A549 (cell line): ENCODE results near the gene KLHL22. TPM values are rescaled to one million over a fixed set of nuclear protein-coding genes. Genes with fewer than 3 reads are reported as not detected.

ENCODE experiments used
- ATAC-seq, 2 experiments: fragments of 200-7000 bp in 1 of 2; fragments of >200 bp in 1 of 2; cut with Nextera tagmentation in 1 of 2; cut with Tn5 transposase in 1 of 2; 3 replicates each; pipeline versions ENCODE4 v1.8.0 to v1.9.1; 2018 to 2020; ENCODE audit warnings: mild to moderate bottlenecking in 1 of 2, moderate library complexity in 1 of 2
- CTCF ChIA-PET: fragments of 300-600 bp; sonication (Branson Sonifier 250); formaldehyde crosslinking; extraction: SDS; loops from one replicate; lab custom pipeline; 2021; ENCODE audit warnings: antibody characterized with exemption, inconsistent platforms; lab: Yijun Ruan, JAX
- POLR2A ChIA-PET: fragments of 350-600 bp; formaldehyde crosslinking; extraction: SDS; loops from one replicate; lab custom pipeline; 2021; ENCODE audit warnings: antibody characterized with exemption, inconsistent platforms; lab: Yijun Ruan, JAX
- DNase-seq, 2 experiments: peaks; one replicate each; pipeline versions ENCODE4 v3.0.0 to v3.0.0-alpha.2; 2011 to 2016; ENCODE audit warnings: low read depth in 1 of 2, low spot score in 1 of 2
- FAIRE-seq: peaks from 2 replicates; lab custom pipeline; 2011; peaks lifted over from hg19 to GRCh38; lab: Jason Lieb, UNC
- H3K27ac ChIP-seq, 2 experiments: fragments of >200 bp; sonication (Bioruptor Twin); formaldehyde crosslinking; 3 replicates each; pipeline ENCODE4 v1.5.1; 2016 to 2017
- H3K4me1 ChIP-seq: fragments of >200 bp; sonication (Bioruptor Twin); formaldehyde crosslinking; 3 replicates; pipeline ENCODE4 v1.6.1; 2016
- H3K4me2 ChIP-seq: fragments of >200 bp; sonication (Bioruptor Twin); formaldehyde crosslinking; 3 replicates; pipeline ENCODE4 v1.6.1; 2016
- H3K4me3 ChIP-seq: fragments of >200 bp; sonication (Bioruptor Twin); formaldehyde crosslinking; 3 replicates; pipeline ENCODE4 v1.5.1; 2016
- H3K9me3 ChIP-seq: fragments of >200 bp; sonication (Bioruptor Twin); formaldehyde crosslinking; 3 replicates; pipeline ENCODE4 v1.6.1; 2016
- BHLHE40 ChIP-seq: IDR thresholded peaks from 2 replicates; pipeline ENCODE4 v1.6.1; 2012; ENCODE audit warnings: low read depth, low read length, inconsistent platforms
- EHF ChIP-seq: fragments of 250-450 bp; sonication (Bioruptor Pico); IDR thresholded peaks from 2 replicates; pipeline ENCODE4 v1.5.0; 2020; ENCODE audit warnings: mild to moderate bottlenecking
- EP300 ChIP-seq, 2 experiments: fragments of >200 bp; sonication (Bioruptor Twin); formaldehyde crosslinking; IDR thresholded peaks; 2 replicates in 1 of 2; 3 replicates in 1 of 2; pipeline ENCODE4 v1.6.1; 2016 to 2017
- FOSB ChIP-seq: fragments of 250-450 bp; sonication (Bioruptor Pico); IDR thresholded peaks from 2 replicates; pipeline ENCODE4 v1.5.0; 2020; ENCODE audit warnings: mild to moderate bottlenecking, moderate library complexity
- FOSL2 ChIP-seq, 2 experiments: fragments of 450-650 bp in 1 of 2; fragments of >200 bp in 1 of 2; sonication (Bioruptor Twin) in 1 of 2; formaldehyde crosslinking; IDR thresholded peaks; 2 replicates each; pipeline versions ENCODE4 v1.5.0 to v1.6.1; 2016 to 2020; ENCODE audit warnings: mild to moderate bottlenecking in 1 of 2, moderate library complexity in 1 of 2
- FOXS1 ChIP-seq: fragments of 250-450 bp; sonication (Bioruptor Pico); IDR thresholded peaks from 2 replicates; pipeline ENCODE4 v1.5.0; 2020; ENCODE audit warnings: mild to moderate bottlenecking, moderate library complexity
- GATA3 ChIP-seq: IDR thresholded peaks from 2 replicates; pipeline ENCODE4 v1.6.1; 2012; ENCODE audit warnings: borderline replicate concordance
- HDAC2 ChIP-seq: fragments of 200-600 bp; sonication (generic); IDR thresholded peaks from 2 replicates; pipeline ENCODE4 v1.6.1; 2016
- HEYL ChIP-seq: fragments of 250-450 bp; sonication (Bioruptor Pico); IDR thresholded peaks from 2 replicates; pipeline ENCODE4 v1.8.0; 2021; ENCODE audit warnings: mild to moderate bottlenecking, moderate library complexity
- HOXA7 ChIP-seq: fragments of 250-450 bp; sonication (Bioruptor Pico); IDR thresholded peaks from 2 replicates; pipeline ENCODE4 v1.5.0; 2020; ENCODE audit warnings: mild to moderate bottlenecking, moderate library complexity
- HOXB5 ChIP-seq: fragments of 250-450 bp; sonication (Bioruptor Pico); IDR thresholded peaks from 2 replicates; pipeline ENCODE4 v1.5.0; 2020; ENCODE audit warnings: mild to moderate bottlenecking, moderate library complexity
- JUNB ChIP-seq: fragments of >200 bp; sonication (Bioruptor Twin); formaldehyde crosslinking; IDR thresholded peaks from 2 replicates; pipeline ENCODE4 v1.6.1; 2016
- KDM1A ChIP-seq: fragments of 200-600 bp; sonication (generic); IDR thresholded peaks from 2 replicates; pipeline ENCODE4 v1.6.1; 2016; ENCODE audit warnings: low read depth, mild to moderate bottlenecking
- KDM5A ChIP-seq: fragments of 200-600 bp; sonication (generic); IDR thresholded peaks from 2 replicates; pipeline ENCODE4 v1.6.1; 2016; ENCODE audit warnings: antibody characterized with exemption, mild to moderate bottlenecking
- MYC ChIP-seq: IDR thresholded peaks from 2 replicates; pipeline ENCODE4 v1.6.1; 2012; ENCODE audit warnings: mild to moderate bottlenecking, inconsistent platforms, low read length, improper control_type of control experiment, borderline replicate concordance
- NFE2L2 ChIP-seq: fragments of 150-350 bp; conservative IDR thresholded peaks from 2 replicates; pipeline ENCODE4 v1.6.1; 2014; ENCODE audit warnings: low read length
- PHF8 ChIP-seq: fragments of 200-600 bp; sonication (generic); IDR thresholded peaks from 2 replicates; pipeline ENCODE4 v1.6.1; 2016; ENCODE audit warnings: low read depth, mild to moderate bottlenecking, antibody characterized with exemption, moderate library complexity, borderline replicate concordance
- RARB ChIP-seq: fragments of 250-450 bp; sonication (Bioruptor Pico); IDR thresholded peaks from 2 replicates; pipeline ENCODE4 v1.8.0; 2021; ENCODE audit warnings: mild to moderate bottlenecking, moderate library complexity
- RCOR1 ChIP-seq: fragments of 150-350 bp; IDR thresholded peaks from 2 replicates; pipeline ENCODE4 v1.6.1; 2014; ENCODE audit warnings: antibody characterized with exemption, low read length, low read depth
- RFX5 ChIP-seq: fragments of 450-650 bp; IDR thresholded peaks from 2 replicates; pipeline ENCODE4 v1.7.1; 2014; ENCODE audit warnings: antibody characterized with exemption, mild to moderate bottlenecking, moderate library complexity
- RNF2 ChIP-seq: fragments of 200-600 bp; sonication (generic); IDR thresholded peaks from 2 replicates; pipeline ENCODE4 v1.6.1; 2016; ENCODE audit warnings: low read depth, mild to moderate bottlenecking, antibody characterized with exemption, moderate library complexity, borderline replicate concordance
- SMC3 ChIP-seq: fragments of >200 bp; sonication (Bioruptor Twin); formaldehyde crosslinking; IDR thresholded peaks from 3 replicates; pipeline ENCODE4 v1.6.1; 2018; ENCODE audit warnings: inconsistent platforms
- TFCP2L1 ChIP-seq: fragments of 250-450 bp; sonication (Bioruptor Pico); IDR thresholded peaks from 2 replicates; pipeline ENCODE4 v1.5.0; 2021; ENCODE audit warnings: mild to moderate bottlenecking
- TP53 ChIP-seq: fragments of 250-450 bp; sonication (Bioruptor Pico); IDR thresholded peaks from 2 replicates; pipeline ENCODE4 v1.5.0; 2021; ENCODE audit warnings: mild to moderate bottlenecking, moderate library complexity
- ZC3H11A ChIP-seq: fragments of 450-650 bp; IDR thresholded peaks from 2 replicates; pipeline ENCODE4 v1.6.1; 2014; ENCODE audit warnings: antibody characterized with exemption, mild to moderate bottlenecking
- WGBS: methylation state at CpG from one replicate; pipeline ENCODE4 v1.1.6; 2017; ENCODE audit errors: missing lambda C conversion rate; 5-methylcytosine and 5-hydroxymethylcytosine counted together
- polyA plus RNA-seq, 4 experiments: library from polyadenylated mRNA; depleted of rRNA in 3 of 4; stranded (reverse); fragments of >200 nt; fragmentation: RNase III in 1 of 4; extraction: RNeasy Plus Mini Kit Qiagen cat#74134 plus additional on column Dnase treatment in 1 of 4; gene quantifications; 2 replicates in 3 of 4; 3 replicates in 1 of 4; pipeline ENCODE4 v1.2.3, GENCODE V29; 2011 to 2017
- TF ChIP-seq, protein P1 (sequence below): fragments of 150-350 bp; IDR thresholded peaks from 2 replicates; pipeline ENCODE4 v1.6.1; 2014; ENCODE audit warnings: low read depth, mild to moderate bottlenecking, low read length
- TF ChIP-seq, protein P2 (sequence below): fragments of >200 bp; sonication (Bioruptor Twin); formaldehyde crosslinking; IDR thresholded peaks from 3 replicates; pipeline ENCODE4 v1.6.1; 2016
- TF ChIP-seq, protein P3 (sequence below): fragments of 250-450 bp; sonication (Bioruptor Pico); IDR thresholded peaks from 2 replicates; pipeline ENCODE4 v1.5.0; 2020; ENCODE audit warnings: low read depth, mild to moderate bottlenecking, moderate library complexity
- TF ChIP-seq, protein P4 (sequence below): fragments of >200 bp; sonication (Bioruptor Twin); formaldehyde crosslinking; IDR thresholded peaks from 2 replicates; pipeline ENCODE4 v1.6.1; 2016
- TF ChIP-seq, protein P5 (sequence below): IDR thresholded peaks from 2 replicates; pipeline ENCODE4 v1.6.1; 2012; ENCODE audit warnings: low read depth, borderline replicate concordance

Gene KLHL22
- polyA plus RNA-seq, 2 of the 4 experiments (the other 2 are of a cell fraction), result 11.7 TPM

DNA sequence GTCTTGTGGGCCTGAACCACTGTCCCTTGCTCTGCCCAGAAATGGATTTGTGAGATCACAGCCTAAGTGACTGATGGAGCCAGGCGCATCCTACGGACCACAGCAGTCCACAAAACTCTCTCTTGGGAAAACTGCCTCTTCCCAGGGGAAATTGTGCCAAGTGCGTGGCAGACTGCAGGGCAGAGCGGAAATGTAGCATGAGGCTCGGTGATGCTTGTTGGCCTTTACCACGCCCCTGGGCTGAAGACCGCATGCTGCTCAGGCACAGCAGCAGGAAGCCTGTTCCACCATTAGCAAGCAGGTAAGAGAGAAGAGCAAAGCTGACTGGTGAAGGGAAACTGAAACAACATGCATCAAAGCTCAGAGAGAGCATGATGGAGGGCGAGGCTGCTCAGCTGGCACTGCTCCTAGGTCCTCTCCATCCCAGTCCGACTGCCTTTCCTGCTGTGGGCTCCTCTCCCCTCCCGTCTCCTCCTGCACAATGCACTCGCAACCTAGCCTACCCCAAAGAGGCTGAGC lies 31.4 kb downstream of the KLHL22 start:
- ChIA-PET CTCF (interaction anchor here (1.0 to 1.8 kb wide), 5 partner anchors 8 to 104 kb away, joined by 3 to 6 read pairs (median 3); no protein-coding TSS in a partner anchor), POLR2A (no interaction called here)
- ATAC-seq, result no peak
- no peak for TF ChIP-seq FOSL2 (IDR thresholded peaks at IDR 0.05)
- no peak for TF ChIP-seq FOSL2 (CRISPR knock-in tag; IDR thresholded peaks at IDR 0.05)
- TF ChIP-seq GATA3, result no peak
- no peak for TF ChIP-seq RARB (CRISPR knock-in tag)
- no peak for TF ChIP-seq SMC3
- no peak for TF ChIP-seq TFCP2L1
- TF ChIP-seq KDM1A, result no peak
- TF ChIP-seq ZC3H11A, result no peak
- no peak for TF ChIP-seq HOXB5 (CRISPR knock-in tag)
- TF ChIP-seq TP53, result no peak
- TF ChIP-seq RCOR1, result no peak
- TF ChIP-seq KDM5A, result no peak
- no peak for TF ChIP-seq EHF (CRISPR knock-in tag)
- TF ChIP-seq RNF2, result no peak
- TF ChIP-seq HEYL (CRISPR knock-in tag), result no peak
- no peak for TF ChIP-seq FOXS1
- TF ChIP-seq MYC, result no peak
- TF ChIP-seq, protein P1, sequence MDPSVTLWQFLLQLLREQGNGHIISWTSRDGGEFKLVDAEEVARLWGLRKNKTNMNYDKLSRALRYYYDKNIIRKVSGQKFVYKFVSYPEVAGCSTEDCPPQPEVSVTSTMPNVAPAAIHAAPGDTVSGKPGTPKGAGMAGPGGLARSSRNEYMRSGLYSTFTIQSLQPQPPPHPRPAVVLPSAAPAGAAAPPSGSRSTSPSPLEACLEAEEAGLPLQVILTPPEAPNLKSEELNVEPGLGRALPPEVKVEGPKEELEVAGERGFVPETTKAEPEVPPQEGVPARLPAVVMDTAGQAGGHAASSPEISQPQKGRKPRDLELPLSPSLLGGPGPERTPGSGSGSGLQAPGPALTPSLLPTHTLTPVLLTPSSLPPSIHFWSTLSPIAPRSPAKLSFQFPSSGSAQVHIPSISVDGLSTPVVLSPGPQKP, result no peak
- TF ChIP-seq BHLHE40, result no peak
- TF ChIP-seq, protein P2, sequence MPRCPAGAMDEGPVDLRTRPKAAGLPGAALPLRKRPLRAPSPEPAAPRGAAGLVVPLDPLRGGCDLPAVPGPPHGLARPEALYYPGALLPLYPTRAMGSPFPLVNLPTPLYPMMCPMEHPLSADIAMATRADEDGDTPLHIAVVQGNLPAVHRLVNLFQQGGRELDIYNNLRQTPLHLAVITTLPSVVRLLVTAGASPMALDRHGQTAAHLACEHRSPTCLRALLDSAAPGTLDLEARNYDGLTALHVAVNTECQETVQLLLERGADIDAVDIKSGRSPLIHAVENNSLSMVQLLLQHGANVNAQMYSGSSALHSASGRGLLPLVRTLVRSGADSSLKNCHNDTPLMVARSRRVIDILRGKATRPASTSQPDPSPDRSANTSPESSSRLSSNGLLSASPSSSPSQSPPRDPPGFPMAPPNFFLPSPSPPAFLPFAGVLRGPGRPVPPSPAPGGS, result no peak
- no peak for TF ChIP-seq HOXA7
- TF ChIP-seq, all 56 proteins: peak for 0
- FAIRE-seq, result no peak
- Histone ChIP-seq H3K4me2 (no peak overlapping the region), H3K4me3 (no peak overlapping the region), H3K27ac (no peak overlapping the region), H3K9me3 (no peaks in the 10 kb centered on the region), H3K4me1 (no peaks in the 10 kb centered on the region)
- DNase-seq, result no peak
- WGBS, result 96% methylated on average over 11 of the region's 11 CpGs

DNA sequence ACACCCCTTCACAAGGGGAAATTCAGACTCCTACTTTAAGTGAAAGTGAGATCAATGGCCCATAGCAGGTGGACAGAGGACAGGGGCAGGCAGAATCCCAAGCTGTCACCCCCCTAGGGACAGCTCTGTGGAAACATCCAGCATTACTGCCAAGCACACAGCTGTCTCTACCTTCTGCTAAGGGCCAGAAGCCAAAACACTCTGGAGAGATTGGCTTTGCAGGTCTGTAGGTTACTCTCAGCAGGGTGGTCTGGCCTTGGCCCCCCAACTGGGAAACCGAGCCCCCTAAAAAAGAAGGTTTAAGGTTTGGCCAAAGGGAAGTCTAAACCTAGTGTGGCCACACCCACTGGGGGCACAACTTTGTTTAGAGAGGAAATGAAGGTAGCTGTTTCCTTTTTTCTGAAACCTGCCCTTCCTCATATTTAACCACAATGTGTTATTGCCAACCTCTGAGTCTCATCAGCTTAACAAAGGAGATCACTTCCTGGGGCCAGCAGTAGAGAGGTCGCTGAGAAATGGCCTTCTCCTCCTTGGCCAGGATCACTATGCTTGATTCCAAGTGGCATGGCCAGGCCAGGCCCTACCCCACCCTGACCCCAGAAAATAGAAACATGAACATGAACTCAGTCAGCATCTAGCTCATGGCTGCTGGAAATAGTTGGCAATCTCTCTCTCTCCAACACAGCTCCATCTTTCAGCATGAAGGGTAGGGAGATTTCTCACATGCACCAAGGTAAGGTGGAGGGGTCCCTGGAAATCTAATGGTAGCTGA lies 32.1 kb downstream of the KLHL22 start:
- ATAC-seq, result no peak
- POLR2A ChIA-PET, result no interaction called here
- CTCF ChIA-PET, result interaction anchor here (0.6 to 1.8 kb wide), 4 partner anchors 8 to 454 kb away, joined by 3 to 6 read pairs (median 3); no protein-coding TSS in a partner anchor

More for the DNA sequence above, 32.1 kb downstream of the KLHL22 start:
- H3K27ac ChIP-seq, result no peak overlapping the region
- no peak overlapping the region for H3K4me2 ChIP-seq
- WGBS, result 53% methylated on average over 2 of the region's 2 CpGs
- H3K4me1 ChIP-seq, result no peaks in the 10 kb centered on the region
- no peak for TF ChIP-seq RFX5
- no peak for TF ChIP-seq NFE2L2
- TF ChIP-seq FOSB, result no peak
- no peak for TF ChIP-seq HDAC2
- TF ChIP-seq, protein P3, sequence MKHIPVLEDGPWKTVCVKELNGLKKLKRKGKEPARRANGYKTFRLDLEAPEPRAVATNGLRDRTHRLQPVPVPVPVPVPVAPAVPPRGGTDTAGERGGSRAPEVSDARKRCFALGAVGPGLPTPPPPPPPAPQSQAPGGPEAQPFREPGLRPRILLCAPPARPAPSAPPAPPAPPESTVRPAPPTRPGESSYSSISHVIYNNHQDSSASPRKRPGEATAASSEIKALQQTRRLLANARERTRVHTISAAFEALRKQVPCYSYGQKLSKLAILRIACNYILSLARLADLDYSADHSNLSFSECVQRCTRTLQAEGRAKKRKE (CRISPR knock-in tag), result no peak
- TF ChIP-seq EHF (CRISPR knock-in tag), result no peak
- no peak for TF ChIP-seq JUNB
- TF ChIP-seq, protein P4, sequence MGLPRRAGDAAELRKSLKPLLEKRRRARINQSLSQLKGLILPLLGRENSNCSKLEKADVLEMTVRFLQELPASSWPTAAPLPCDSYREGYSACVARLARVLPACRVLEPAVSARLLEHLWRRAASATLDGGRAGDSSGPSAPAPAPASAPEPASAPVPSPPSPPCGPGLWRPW, result no peak
- no peak for TF ChIP-seq HOXB5 (CRISPR knock-in tag)
- TF ChIP-seq KDM1A, result no peak
- TF ChIP-seq EP300 (IDR thresholded peaks at IDR 0.05), result no peak
- no peak for TF ChIP-seq RARB (CRISPR knock-in tag)
- TF ChIP-seq, protein P5, sequence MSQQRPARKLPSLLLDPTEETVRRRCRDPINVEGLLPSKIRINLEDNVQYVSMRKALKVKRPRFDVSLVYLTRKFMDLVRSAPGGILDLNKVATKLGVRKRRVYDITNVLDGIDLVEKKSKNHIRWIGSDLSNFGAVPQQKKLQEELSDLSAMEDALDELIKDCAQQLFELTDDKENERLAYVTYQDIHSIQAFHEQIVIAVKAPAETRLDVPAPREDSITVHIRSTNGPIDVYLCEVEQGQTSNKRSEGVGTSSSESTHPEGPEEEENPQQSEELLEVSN, result no peak
- TF ChIP-seq FOXS1, result no peak
- no peak for TF ChIP-seq PHF8
- TF ChIP-seq TFCP2L1, result no peak
- TF ChIP-seq BHLHE40, result no peak
- TF ChIP-seq GATA3, result no peak
- FAIRE-seq (no peak), DNase-seq (no peak)
- no peak overlapping the region for H3K4me3 ChIP-seq
- no peaks in the 10 kb centered on the region for H3K9me3 ChIP-seq
